CD4-positive, CD25-positive, alpha-beta regulatory T cell (primary cell): ENCODE results near the gene SCN10A. TPM values are rescaled to one million over a fixed set of nuclear protein-coding genes. Genes with fewer than 3 reads are reported as not detected.
A peak's percentile ranks its signal among the peaks of the same experiment; 100 is the strongest.

Experiments
- ATAC-seq, 2 donors: fragments of 150-1000 bp; cut with Tn5 transposase; one replicate each; pipeline ENCODE4 v1.10.0; 2021; ENCODE audit warnings: low read depth in 2 of 2, moderate number of reproducible peaks in 2 of 2, moderate library complexity in 1 of 2
- DNase-seq, 3 donors: peaks; one replicate each; pipeline versions ENCODE4 v3.0.0 to v3.0.0-alpha.2; 2012 to 2022; ENCODE audit warnings: mixed read lengths in 1 of 3
- H3K27ac ChIP-seq: one replicate; pipeline ENCODE4 v1.7.0; 2013; ENCODE audit warnings: mild to moderate bottlenecking, low read length; ENCODE audit not compliant: insufficient read depth, poor library complexity, severe bottlenecking
- H3K27me3 ChIP-seq: one replicate; pipeline ENCODE4 v1.7.0; 2013; ENCODE audit warnings: low read length; ENCODE audit not compliant: control insufficient read depth, insufficient read depth
- H3K36me3 ChIP-seq: one replicate; pipeline ENCODE4 v1.7.0; 2013; ENCODE audit warnings: mild to moderate bottlenecking, low read length, moderate library complexity; ENCODE audit not compliant: control insufficient read depth, insufficient read depth
- H3K4me1 ChIP-seq: 2 replicates; pipeline ENCODE4 v1.7.0; 2013; ENCODE audit warnings: mild to moderate bottlenecking, low read length; ENCODE audit not compliant: insufficient read depth, control insufficient read depth, poor library complexity, severe bottlenecking
- H3K4me3 ChIP-seq: one replicate; pipeline ENCODE4 v1.7.0; 2013; ENCODE audit warnings: low read depth, mild to moderate bottlenecking, low read length, moderate library complexity
- H3K9me3 ChIP-seq, 2 experiments: 1 replicate in 1 of 2; 2 replicates in 1 of 2; pipeline ENCODE4 v1.7.0; 2013; ENCODE audit warnings: low read length in 2 of 2, mild to moderate bottlenecking in 1 of 2, moderate library complexity in 1 of 2; ENCODE audit not compliant: control insufficient read depth in 2 of 2
- H3K27ac Mint-ChIP-seq, 3 donors: one replicate each; pipeline ENCODE4 v1.8.0; 2020 to 2022; ENCODE audit warnings: mild to moderate bottlenecking in 3 of 3, mixed read lengths in 3 of 3, moderate library complexity in 2 of 3
- H3K27me3 Mint-ChIP-seq: one replicate; pipeline ENCODE4 v1.8.0; 2022; ENCODE audit warnings: mild to moderate bottlenecking, mixed read lengths
- H3K36me3 Mint-ChIP-seq: one replicate; pipeline ENCODE4 v1.8.0; 2020; ENCODE audit warnings: mixed read lengths
- H3K4me1 Mint-ChIP-seq, 4 donors: one replicate each; pipeline ENCODE4 v1.8.0; 2020 to 2022; ENCODE audit warnings: mixed read lengths in 4 of 4, mild to moderate bottlenecking in 1 of 4
- H3K4me3 Mint-ChIP-seq, 4 donors: one replicate each; pipeline ENCODE4 v1.8.0; 2020 to 2022; ENCODE audit warnings: mild to moderate bottlenecking in 4 of 4, mixed read lengths in 4 of 4, moderate library complexity in 3 of 4
- H3K9me3 Mint-ChIP-seq, 7 donors: one replicate each; pipeline ENCODE4 v1.8.0; 2020 to 2022; ENCODE audit warnings: mixed read lengths in 7 of 7, mild to moderate bottlenecking in 3 of 7, moderate library complexity in 2 of 7
- polyA plus RNA-seq, 4 donors: library from polyadenylated mRNA; unstranded; fragments of 300-500 nt; fragmentation: Illumina TruSeq; gene quantifications; one replicate each; pipeline ENCODE4 v1.2.3, GENCODE V29; 2021
- total RNA-seq: library from RNA; stranded (reverse); gene quantifications from one replicate; pipeline ENCODE4 v1.2.3, GENCODE V29; 2022

SCN10A gene
- total and polyA plus RNA-seq, 5 donors from 2014 or later, result not detected

DNA sequence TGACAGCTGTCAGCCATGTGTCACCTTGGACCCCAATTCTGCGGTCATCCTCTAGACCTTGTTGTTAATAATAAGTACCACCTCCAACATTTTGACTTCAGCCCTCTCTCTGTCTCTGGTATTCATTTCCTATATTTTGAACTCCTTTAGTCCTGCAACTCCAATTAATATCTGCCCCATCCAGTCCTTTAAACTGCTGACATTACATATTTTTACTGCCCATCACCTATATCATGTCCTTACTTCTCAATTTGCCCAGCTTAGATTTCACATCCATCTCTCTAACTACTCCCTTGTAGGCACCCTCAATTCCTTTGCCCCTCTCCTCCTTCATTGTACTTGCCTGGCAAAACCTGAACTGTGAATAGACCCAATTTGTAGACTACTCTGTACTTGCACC is 73.5 kb downstream of the SCN10A start:
- H3K27me3 Mint-ChIP-seq, result peaks cover 10% of the 10 kb centered on the region
- Histone ChIP-seq H3K27ac (no peak overlapping the region), H3K4me3 (no peak overlapping the region), H3K9me3 (no peaks in the 10 kb centered on the region), H3K4me1 (no peaks in the 10 kb centered on the region), H3K27me3 (peaks cover 4% of the 10 kb centered on the region), H3K36me3 (no peaks in the 10 kb centered on the region)
- H3K4me3 Mint-ChIP-seq, result no peak overlapping the region
- H3K36me3 Mint-ChIP-seq, result no peaks in the 10 kb centered on the region
- no peak overlapping the region for H3K27ac Mint-ChIP-seq
- peaks cover 0 to 4% (median 0%) of the 10 kb centered on the region in 7 donors for H3K9me3 Mint-ChIP-seq
- no peak for DNase-seq
- no peaks in the 10 kb centered on the region for H3K4me1 Mint-ChIP-seq
- no peak for ATAC-seq

GRCh38 chr3:38740537-38740936 is 75.5 kb downstream of the SCN10A start:
- no peak for ATAC-seq
- H3K36me3 ChIP-seq, result no peaks in the 10 kb centered on the region
- H3K27me3 Mint-ChIP-seq, result peaks cover 10% of the 10 kb centered on the region

GRCh38 chr3:38739931-38740330 is 76.1 kb downstream of the SCN10A start:
- no peaks in the 10 kb centered on the region for H3K9me3 ChIP-seq
- H3K9me3 Mint-ChIP-seq, result peaks cover 0 to 5% (median 0%) of the 10 kb centered on the region in 7 donors
- H3K36me3 ChIP-seq, result no peaks in the 10 kb centered on the region
- no peak overlapping the region for H3K4me3 Mint-ChIP-seq
- H3K27me3 Mint-ChIP-seq, result peaks cover 10% of the 10 kb centered on the region
- no peaks in the 10 kb centered on the region for H3K4me1 ChIP-seq
- no peak for DNase-seq
- no peak for ATAC-seq
- no peak overlapping the region for H3K4me3 ChIP-seq
- no peak overlapping the region for H3K27ac Mint-ChIP-seq
- no peaks in the 10 kb centered on the region for H3K36me3 Mint-ChIP-seq
- no peak overlapping the region for H3K27ac ChIP-seq
- H3K27me3 ChIP-seq, result peaks cover 4% of the 10 kb centered on the region
- H3K4me1 Mint-ChIP-seq, result no peaks in the 10 kb centered on the region

More at GRCh38 chr3:38740537-38740936, 75.5 kb downstream of the SCN10A start:
- no peak overlapping the region for H3K27ac ChIP-seq
- peaks cover 0 to 5% (median 0%) of the 10 kb centered on the region in 7 donors for H3K9me3 Mint-ChIP-seq
- H3K4me1 ChIP-seq, result no peaks in the 10 kb centered on the region
- H3K9me3 ChIP-seq, result no peaks in the 10 kb centered on the region
- H3K27me3 ChIP-seq, result peaks cover 4% of the 10 kb centered on the region
- no peak overlapping the region for H3K4me3 Mint-ChIP-seq
- H3K4me3 ChIP-seq, result no peak overlapping the region
- no peak for DNase-seq
- H3K4me1 Mint-ChIP-seq, result no peaks in the 10 kb centered on the region
- H3K36me3 Mint-ChIP-seq, result no peaks in the 10 kb centered on the region
- H3K27ac Mint-ChIP-seq, result no peak overlapping the region

- ATAC-seq (no peak), DNase-seq (no peak)
- no peak overlapping the region for H3K27ac ChIP-seq
- H3K36me3 ChIP-seq, result no peaks in the 10 kb centered on the region
- H3K4me3 ChIP-seq, result no peak overlapping the region
- H3K9me3 Mint-ChIP-seq, result peaks cover 0 to 5% (median 0%) of the 10 kb centered on the region in 7 donors
- H3K4me3 Mint-ChIP-seq, result no peak overlapping the region
- H3K27me3 Mint-ChIP-seq, result peaks cover 10% of the 10 kb centered on the region
- no peak overlapping the region for H3K27ac Mint-ChIP-seq
- peaks cover 4% of the 10 kb centered on the region for H3K27me3 ChIP-seq
- H3K4me1 Mint-ChIP-seq, result no peaks in the 10 kb centered on the region
- no peaks in the 10 kb centered on the region for H3K36me3 Mint-ChIP-seq
- H3K9me3 ChIP-seq, result no peaks in the 10 kb centered on the region
- H3K4me1 ChIP-seq, result no peaks in the 10 kb centered on the region
These were observed 76.7 kb downstream of the SCN10A start for GRCh38 chr3:38739396-38739689.

- Mint-ChIP-seq H3K27me3 (peaks cover 10% of the 10 kb centered on the region), H3K4me1 (no peaks in the 10 kb centered on the region), H3K4me3 (no peak overlapping the region), H3K36me3 (no peaks in the 10 kb centered on the region), H3K9me3 (peaks cover 0 to 7% (median 0%) of the 10 kb centered on the region in 7 donors), H3K27ac (no peak overlapping the region)
- H3K27me3 ChIP-seq, result peaks cover 4% of the 10 kb centered on the region
- no peak overlapping the region for H3K27ac ChIP-seq
- ATAC-seq, result no peak
- no peaks in the 10 kb centered on the region for H3K9me3 ChIP-seq
- no peaks in the 10 kb centered on the region for H3K36me3 ChIP-seq
- no peak overlapping the region for H3K4me3 ChIP-seq
- H3K4me1 ChIP-seq, result no peaks in the 10 kb centered on the region
- peak in 1 of 3 donors; percentile 30 for DNase-seq
These were observed 77.2 kb downstream of the SCN10A start for GRCh38 chr3:38738630-38739395.

DNA sequence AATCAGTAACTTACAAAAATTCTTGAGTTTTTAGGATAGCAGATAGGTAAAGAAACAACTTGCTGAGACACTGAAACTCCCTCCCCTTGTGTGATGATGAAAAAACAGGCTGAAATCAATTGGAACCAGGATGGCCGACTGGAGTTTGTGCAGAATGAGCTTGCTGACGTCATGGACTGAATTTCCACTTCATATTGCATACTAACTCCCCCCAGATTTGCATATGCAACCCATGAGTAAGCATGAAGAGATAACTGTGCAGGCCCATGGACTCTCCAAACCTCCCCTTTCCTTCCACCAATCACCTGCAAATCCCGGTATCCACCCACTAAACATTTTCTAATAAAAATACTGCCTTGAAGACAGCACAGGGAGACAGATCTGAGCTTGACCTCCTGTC is 84.5 kb downstream of the SCN10A start:
- Histone ChIP-seq H3K36me3 (no peaks in the 10 kb centered on the region), H3K27me3 (no peaks in the 10 kb centered on the region), H3K4me1 (no peaks in the 10 kb centered on the region), H3K9me3 (no peaks in the 10 kb centered on the region), H3K27ac (no peak overlapping the region), H3K4me3 (no peak overlapping the region)
- H3K36me3 Mint-ChIP-seq, result no peaks in the 10 kb centered on the region
- peaks cover 0 to 4% (median 0%) of the 10 kb centered on the region in 7 donors for H3K9me3 Mint-ChIP-seq
- H3K4me1 Mint-ChIP-seq, result no peaks in the 10 kb centered on the region
- no peak overlapping the region for H3K27ac Mint-ChIP-seq
- ATAC-seq (no peak), DNase-seq (no peak)
- H3K27me3 Mint-ChIP-seq, result peaks cover 4% of the 10 kb centered on the region
- no peak overlapping the region for H3K4me3 Mint-ChIP-seq

DNA sequence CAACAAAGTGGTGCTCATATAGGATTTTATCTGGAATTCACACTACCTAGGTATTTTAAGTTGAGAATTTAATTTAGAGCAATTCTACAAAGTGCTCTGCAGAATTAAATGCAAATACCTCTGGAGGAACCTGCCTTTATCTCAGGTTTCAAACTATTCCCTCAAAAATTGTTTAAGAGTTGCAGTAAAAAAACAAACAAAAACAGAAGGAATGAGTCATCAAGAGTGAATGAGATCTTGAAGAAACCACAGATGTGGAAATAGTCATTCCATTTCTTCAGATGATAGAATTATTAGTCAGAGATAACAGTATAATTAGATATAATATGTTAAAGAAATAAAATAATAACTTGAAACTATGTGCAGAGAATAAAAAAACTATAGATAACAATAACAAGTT is 85.7 kb downstream of the SCN10A start:
- Histone ChIP-seq H3K4me3 (no peak overlapping the region), H3K4me1 (no peaks in the 10 kb centered on the region), H3K27me3 (no peaks in the 10 kb centered on the region), H3K27ac (no peak overlapping the region), H3K9me3 (no peaks in the 10 kb centered on the region), H3K36me3 (no peaks in the 10 kb centered on the region)
- Mint-ChIP-seq H3K4me3 (no peak overlapping the region), H3K36me3 (no peaks in the 10 kb centered on the region), H3K9me3 (peaks cover 0 to 2% (median 0%) of the 10 kb centered on the region in 7 donors), H3K4me1 (no peaks in the 10 kb centered on the region), H3K27ac (no peak overlapping the region), H3K27me3 (peaks cover 4% of the 10 kb centered on the region)
- ATAC-seq, result no peak
- no peak for DNase-seq

- H3K4me3 ChIP-seq, result no peak overlapping the region
- Mint-ChIP-seq H3K27me3 (peaks cover 13% of the 10 kb centered on the region), H3K9me3 (no peaks in the 10 kb centered on the region), H3K4me1 (no peaks in the 10 kb centered on the region), H3K27ac (no peak overlapping the region), H3K4me3 (no peak overlapping the region), H3K36me3 (no peaks in the 10 kb centered on the region)
- no peak for ATAC-seq
- H3K27me3 ChIP-seq, result no peaks in the 10 kb centered on the region
- no peak for DNase-seq
- no peak overlapping the region for H3K27ac ChIP-seq
- no peaks in the 10 kb centered on the region for H3K9me3 ChIP-seq
- no peaks in the 10 kb centered on the region for H3K36me3 ChIP-seq
- H3K4me1 ChIP-seq, result no peaks in the 10 kb centered on the region
These were observed 88.0 kb downstream of the SCN10A start for GRCh38 chr3:38728008-38728407.
